ENCODE measurements around the gene PRDM16. TPM values are rescaled to one million over a fixed set of nuclear protein-coding genes. Genes with fewer than 3 reads are reported as not detected.

The PRDM16 gene
- total RNA-seq, 1 donor from 2014 or later: 84.2 TPM

GRCh38 chr1:3425486-3426215 lies 356.6 kb downstream of the PRDM16 start:
- no peak for TF ChIP-seq CTCF (IDR thresholded peaks at IDR 0.05)
- no peaks in the 10 kb centered on the region for H3K27me3 ChIP-seq
- no peaks in the 10 kb centered on the region for H3K9me3 ChIP-seq
- H3K4me1 ChIP-seq: peaks cover 6 to 30% of the 10 kb centered on the region in 2 donors
- peaks cover 46 to 52% of the 10 kb centered on the region in 2 donors for H3K36me3 ChIP-seq
- H3K4me3 ChIP-seq: no peak overlapping the region
- intact Hi-C loops (cut with DNase I): loop anchor here (2.0 to 10.0 kb wide), 3 partner anchors 549 to 1011 kb away; partner anchors contain the start of gene PEX10
- no peak for DNase-seq (ENCODE audit: low spot score in 2 of 2)
- H3K27ac ChIP-seq: no peak overlapping the region

- H3K27me3 ChIP-seq: no peaks in the 10 kb centered on the region
- DNase-seq (ENCODE audit: low spot score in 2 of 2): no peak
- H3K9me3 ChIP-seq: no peaks in the 10 kb centered on the region
- peaks cover 6 to 24% of the 10 kb centered on the region in 2 donors for H3K4me1 ChIP-seq
- peaks cover 60 to 64% of the 10 kb centered on the region in 2 donors for H3K36me3 ChIP-seq
- no peak for TF ChIP-seq CTCF (IDR thresholded peaks at IDR 0.05)
- no peak overlapping the region for H3K4me3 ChIP-seq
- intact Hi-C loops (cut with DNase I): loop anchor here (5.0 to 10.0 kb wide), 2 partner anchors 605 to 1012 kb away; partner anchors contain the start of gene PEX10
- no peak overlapping the region for H3K27ac ChIP-seq
Observed at GRCh38 chr1:3426956-3427535, 358.0 kb downstream of the PRDM16 start.

GRCh38 chr1:3427711-3428704 lies 359.0 kb downstream of the PRDM16 start:
- intact Hi-C loops (cut with DNase I): loop anchor here (5.0 to 10.0 kb wide), 2 partner anchors 606 to 1013 kb away; partner anchors contain the start of gene PEX10

GRCh38 chr1:3428899-3429298 lies 359.9 kb downstream of the PRDM16 start:
- Histone ChIP-seq H3K4me1 (peaks cover 0 to 9% of the 10 kb centered on the region in 2 donors), H3K9me3 (no peaks in the 10 kb centered on the region), H3K36me3 (peaks cover 75 to 76% of the 10 kb centered on the region in 2 donors), H3K27ac (no peak overlapping the region), H3K27me3 (no peaks in the 10 kb centered on the region), H3K4me3 (no peak overlapping the region)
- no peak for DNase-seq (ENCODE audit: low spot score in 2 of 2)
- intact Hi-C loops (cut with DNase I): loop anchor here (5.0 to 10.0 kb wide), 2 partner anchors 607 to 1014 kb away; partner anchors contain the start of gene PEX10
- no peak for TF ChIP-seq CTCF (IDR thresholded peaks at IDR 0.05)

More at GRCh38 chr1:3427711-3428704, 359.0 kb downstream of the PRDM16 start:
- no peak for TF ChIP-seq CTCF (IDR thresholded peaks at IDR 0.05)
- Histone ChIP-seq H3K4me1 (peaks cover under 1 to 14% of the 10 kb centered on the region in 2 donors), H3K36me3 (peaks cover 69 to 70% of the 10 kb centered on the region in 2 donors), H3K4me3 (no peak overlapping the region), H3K27ac (no peak overlapping the region), H3K27me3 (no peaks in the 10 kb centered on the region), H3K9me3 (no peaks in the 10 kb centered on the region)
- DNase-seq (ENCODE audit: low spot score in 2 of 2): no peak

- no peak overlapping the region for H3K4me3 ChIP-seq
- no peak for TF ChIP-seq CTCF (IDR thresholded peaks at IDR 0.05)
- H3K9me3 ChIP-seq: no peaks in the 10 kb centered on the region
- no peak for DNase-seq (ENCODE audit: low spot score in 2 of 2)
- no peak overlapping the region for H3K27ac ChIP-seq
- peaks cover 77 to 81% of the 10 kb centered on the region in 2 donors for H3K36me3 ChIP-seq
- intact Hi-C loops (cut with DNase I): loop anchor here (5.0 to 10.0 kb wide), 2 partner anchors 607 to 1015 kb away; partner anchors contain the start of gene PEX10
- H3K27me3 ChIP-seq: no peaks in the 10 kb centered on the region
- H3K4me1 ChIP-seq: peaks cover 0 to 5% of the 10 kb centered on the region in 2 donors
Observed at GRCh38 chr1:3429320-3429719, 360.3 kb downstream of the PRDM16 start.

Measured in ascending aorta (tissue), 2 donors.